ENCODE results near the gene TMEM101. TPM values are rescaled to one million over a fixed set of nuclear protein-coding genes. Genes with fewer than 3 reads are reported as not detected.

TMEM101 gene
- polyA plus RNA-seq, 1 of the 3 experiments (the other 2 are of a cell fraction): 62.9 TPM

- peak overlapping the region in 1 of 2 experiments; percentile 23; a peak in 2 of 4 replicates for H3K27ac ChIP-seq (ENCODE audit: low read depth in 2 of 2, low read length in 1 of 2)
- H3K9me2 ChIP-seq: no peaks in the 10 kb centered on the region
- ChIA-PET POLR2A (no interaction called here), CTCF (interaction anchor here (1.0 to 31.1 kb wide), 9 partner anchors 12 to 344 kb away, joined by 3 to 638 read pairs (median 6); partner anchors contain the start of genes LSM12 and PPY)
- H3K9me3 ChIP-seq: no peaks in the 10 kb centered on the region
- peaks cover 0 to 4% of the 10 kb centered on the region in 2 experiments for H3K36me3 ChIP-seq (replicated peaks in 1 of 2; ENCODE audit: control insufficient read depth in 1 of 2, insufficient read depth in 2 of 2, low read length in 1 of 2)
- H2AFZ ChIP-seq (ENCODE audit: low read depth): peak overlapping the region; percentile 75; the same call in 1 of the 2 replicates
- H3K27me3 ChIP-seq (ENCODE audit: insufficient read depth): no peaks in the 10 kb centered on the region
- peak overlapping the region; percentile 60 for H3K9ac ChIP-seq
- H3K4me3 ChIP-seq (ENCODE audit: low read depth in 2 of 2, low read length in 1 of 2): peak overlapping the region; percentile 80 to 90
- peaks cover 23% of the 10 kb centered on the region; the same call in 1 of the 2 replicates for H3K79me2 ChIP-seq (ENCODE audit: insufficient read depth)
- peaks cover 5% of the 10 kb centered on the region for H3F3A ChIP-seq (replicated peaks; ENCODE audit: insufficient read depth)
- no peak for DNase-seq
- TF ChIP-seq GATA2 (CRISPR knock-in tag; IDR thresholded peaks at IDR 0.05) (no peak), FOSL2 (IDR thresholded peaks at IDR 0.05; ENCODE audit: borderline replicate concordance, low read depth) (no peak), RCOR1 (IDR thresholded peaks at IDR 0.05; ENCODE audit: low read length) (no peak), FOXJ3 (CRISPR knock-in tag; IDR thresholded peaks at IDR 0.05) (no peak), REST (IDR thresholded peaks at IDR 0.05; ENCODE audit: low read depth, low read length) (no peak), MXI1 (IDR thresholded peaks at IDR 0.05; ENCODE audit: low read depth, low read length) (no peak), SIN3A (IDR thresholded peaks at IDR 0.05; ENCODE audit: borderline replicate concordance, low read depth, low read length) (no peak), ZBTB33 (IDR thresholded peaks at IDR 0.05; ENCODE audit: borderline replicate concordance, low read depth) (no peak), RFX5 (IDR thresholded peaks at IDR 0.05; ENCODE audit: low read length) (no peak), CHD2 (IDR thresholded peaks at IDR 0.05; ENCODE audit: low read length, partially characterized antibody) (no peak), RAD21 (IDR thresholded peaks at IDR 0.05; ENCODE audit: low read length) (no peak), TAF1 (IDR thresholded peaks at IDR 0.05; ENCODE audit: borderline replicate concordance, low read depth, low read length) (no peak), JUND (IDR thresholded peaks at IDR 0.05) (no peak), YY1 (IDR thresholded peaks at IDR 0.05; ENCODE audit: low read depth) (no peak), NFIC (IDR thresholded peaks at IDR 0.05; ENCODE audit: borderline replicate concordance) (no peak), IRF3 (IDR thresholded peaks at IDR 0.05; ENCODE audit: low read depth, low read length) (no peak), GABPA (IDR thresholded peaks at IDR 0.05; ENCODE audit: low read depth) (no peak), RXRA (IDR thresholded peaks at IDR 0.05; ENCODE audit: borderline replicate concordance, low read depth) (no peak), TCF12 (IDR thresholded peaks at IDR 0.05) (no peak), NRF1 (IDR thresholded peaks at IDR 0.05; ENCODE audit: low read depth, low read length) (no peak)
- no peaks in the 10 kb centered on the region for H4K20me1 ChIP-seq (ENCODE audit: insufficient read depth)
- 30% methylated on average over 18 of the region's 21 CpGs for WGBS (ENCODE audit: low lambda C conversion rate)
- H3K4me1 ChIP-seq (ENCODE audit: control insufficient read depth in 1 of 2, insufficient read depth in 2 of 2, low read depth in 1 of 2, low read length in 1 of 2): peaks cover 8 to 41% of the 10 kb centered on the region in 2 experiments; a peak in 2 of 4 replicates
- H3K4me2 ChIP-seq: peak overlapping the region; percentile 90
These were observed 8.5 kb downstream of the TMEM101 start for GRCh38 chr17:44006272-44006597.

Data from SK-N-SH (cell line).